ENCODE measurements around the gene PLXNA1. TPM values are rescaled to one million over a fixed set of nuclear protein-coding genes. Genes with fewer than 3 reads are reported as not detected.

The PLXNA1 gene
- total and polyA plus RNA-seq, 10 of the 15 experiments (the other 5 are each of a cell fraction or from before 2014, with no cell fraction given), result 0.03 to 16.4 (median 2.5) TPM

GRCh38 chr3:126945171-126945721, 37.7 kb upstream of the PLXNA1 start (continued):
- TF ChIP-seq E2F8 (IDR thresholded peaks at IDR 0.05; ENCODE audit: low read depth, partially characterized antibody) (no peak), DPF2 (IDR thresholded peaks at IDR 0.05) (no peak)

GRCh38 chr3:126945891-126946290, 37.0 kb upstream of the PLXNA1 start:
- Histone ChIP-seq H3K4me2 (ENCODE audit: control insufficient read depth, insufficient read depth) (no peak overlapping the region), H3K9me3 (replicated peaks; ENCODE audit: control insufficient read depth, insufficient read depth, low read length) (no peaks in the 10 kb centered on the region), H3K36me3 (ENCODE audit: control insufficient read depth in 2 of 2, insufficient read depth in 2 of 2, low read length in 1 of 2) (no peaks in the 10 kb centered on the region; a peak in 1 of 4 replicates), H3K27me3 (replicated peaks in 1 of 2; ENCODE audit: control insufficient read depth in 2 of 2, insufficient read depth in 2 of 2, low read length in 1 of 2) (no peaks in the 10 kb centered on the region), H3K4me3 (no peak overlapping the region), H4K20me1 (ENCODE audit: control insufficient read depth, insufficient read depth) (no peaks in the 10 kb centered on the region), H3K79me2 (ENCODE audit: control insufficient read depth, insufficient read depth, low read length) (no peaks in the 10 kb centered on the region), H3K27ac (ENCODE audit: control insufficient read depth, insufficient read depth) (no peak overlapping the region), H3K4me1 (ENCODE audit: control insufficient read depth, insufficient read depth, low read length) (no peaks in the 10 kb centered on the region), H2AFZ (ENCODE audit: control insufficient read depth, low read depth, low read length) (no peak overlapping the region), H3K9ac (ENCODE audit: control insufficient read depth, insufficient read depth, low read length) (no peak overlapping the region)
- SMC1A ChIA-PET (ENCODE audit: uncharacterized antibody, unreplicated experiment), result no interaction called here
- intact Hi-C loops (cut with micrococcal nuclease; ENCODE audit: unreplicated experiment) (no loop called here), in situ Hi-C loops (cut with MboI) (no loop called here)
- BruUV-seq (replicated peaks), result no TSS peak
- WGBS (ENCODE audit: insufficient coverage, insufficient replicate concordance, low lambda C conversion rate, missing lambda C conversion rate), result 85% methylated on average over 9 of the region's 9 CpGs
- no peak for DNase-seq (ENCODE audit: low read depth, low spot score)
- FAIRE-seq, result no peak
- CTCF ChIA-PET, result no interaction called here
- RAD21 ChIA-PET (ENCODE audit: unreplicated experiment), result no interaction called here
- no peak for ATAC-seq
- POLR2A ChIA-PET, result no interaction called here
- TF ChIP-seq USF2 (IDR thresholded peaks at IDR 0.05; ENCODE audit: borderline replicate concordance, low read depth, low read length), result no peak
- no peak for TF ChIP-seq BACH1 (IDR thresholded peaks at IDR 0.05; ENCODE audit: borderline replicate concordance)
- TF ChIP-seq BCL11A (IDR thresholded peaks at IDR 0.05; ENCODE audit: low read depth, low read length), result no peak
- no peak for TF ChIP-seq ZNF24 (IDR thresholded peaks at IDR 0.05)
- TF ChIP-seq EZH2 (IDR thresholded peaks at IDR 0.05; ENCODE audit: borderline replicate concordance, control insufficient read depth, low read depth, low read length), result no peak
- no peak for TF ChIP-seq CUX1 (IDR thresholded peaks at IDR 0.05; ENCODE audit: insufficient replicate concordance, low read depth, low read length)
- TF ChIP-seq E4F1 (IDR thresholded peaks at IDR 0.05; ENCODE audit: borderline replicate concordance, partially characterized antibody), result no peak
- no peak for TF ChIP-seq ZNF207 (IDR thresholded peaks at IDR 0.05; ENCODE audit: borderline replicate concordance)
- no peak for TF ChIP-seq RELA (IDR thresholded peaks at IDR 0.05; ENCODE audit: borderline replicate concordance, partially characterized antibody)
